ENCODE data around the gene HRG.

HRG gene

GRCh38 chr3:186648851-186649250 is 17.0 kb upstream of the HRG start:
- TF ChIP-seq ZNF274 (IDR thresholded peaks at IDR 0.05; ENCODE audit: low read depth, low read length): no peak

GRCh38 chr3:186651678-186652215 is 14.1 kb upstream of the HRG start:
- H3K4me3 ChIP-seq (ENCODE audit: low read length): no peak overlapping the region
- no peak for TF ChIP-seq ZNF274 (IDR thresholded peaks at IDR 0.05; ENCODE audit: low read depth, low read length)

More at GRCh38 chr3:186648851-186649250, 17.0 kb upstream of the HRG start:
- no peak overlapping the region for H3K4me3 ChIP-seq (ENCODE audit: low read length)

- no peak overlapping the region; the same call in 1 of the 2 replicates for H3K4me3 ChIP-seq (ENCODE audit: low read length)
- no peak for TF ChIP-seq ZNF274 (IDR thresholded peaks at IDR 0.05; ENCODE audit: low read depth, low read length)
These were observed 12.6 kb upstream of the HRG start for GRCh38 chr3:186653080-186653707.

GRCh38 chr3:186653984-186654383 is 11.8 kb upstream of the HRG start:
- H3K4me3 ChIP-seq (ENCODE audit: low read length): no peak overlapping the region
- no peak for TF ChIP-seq ZNF274 (IDR thresholded peaks at IDR 0.05; ENCODE audit: low read depth, low read length)

GRCh38 chr3:186663361-186664118 is 2.3 kb upstream of the HRG start:
- no peak for TF ChIP-seq ZNF274 (IDR thresholded peaks at IDR 0.05; ENCODE audit: low read depth, low read length)
- no peak overlapping the region for H3K4me3 ChIP-seq (ENCODE audit: low read length)

- no peak overlapping the region for H3K4me3 ChIP-seq (ENCODE audit: low read length)
- TF ChIP-seq ZNF274 (IDR thresholded peaks at IDR 0.05; ENCODE audit: low read depth, low read length): no peak
These were observed 1.7 kb upstream of the HRG start for GRCh38 chr3:186664119-186664495.

GRCh38 chr3:186664506-186664905 is 1.3 kb upstream of the HRG start:
- H3K4me3 ChIP-seq (ENCODE audit: low read length): no peak overlapping the region
- TF ChIP-seq ZNF274 (IDR thresholded peaks at IDR 0.05; ENCODE audit: low read depth, low read length): no peak

- TF ChIP-seq ZNF274 (IDR thresholded peaks at IDR 0.05; ENCODE audit: low read depth, low read length): no peak
These were observed 2.6 kb downstream of the HRG start for GRCh38 chr3:186668426-186668825.

GRCh38 chr3:186669378-186670084 is 3.7 kb downstream of the HRG start:
- TF ChIP-seq ZNF274 (IDR thresholded peaks at IDR 0.05; ENCODE audit: low read depth, low read length): no peak
- no peak overlapping the region for H3K4me3 ChIP-seq (ENCODE audit: low read length)

More at GRCh38 chr3:186668426-186668825, 2.6 kb downstream of the HRG start:
- H3K4me3 ChIP-seq (ENCODE audit: low read length): no peak overlapping the region

GRCh38 chr3:186670155-186670554 is 4.3 kb downstream of the HRG start:
- TF ChIP-seq ZNF274 (IDR thresholded peaks at IDR 0.05; ENCODE audit: low read depth, low read length): no peak
- H3K4me3 ChIP-seq (ENCODE audit: low read length): no peak overlapping the region

GRCh38 chr3:186671051-186671450 is 5.2 kb downstream of the HRG start:
- TF ChIP-seq ZNF274 (IDR thresholded peaks at IDR 0.05; ENCODE audit: low read depth, low read length): no peak
- H3K4me3 ChIP-seq (ENCODE audit: low read length): no peak overlapping the region

GRCh38 chr3:186678604-186679003 is 12.8 kb downstream of the HRG start:
- no peak overlapping the region for H3K4me3 ChIP-seq (ENCODE audit: low read length)

GRCh38 chr3:186679151-186679550 is 13.3 kb downstream of the HRG start:
- TF ChIP-seq ZNF274 (IDR thresholded peaks at IDR 0.05; ENCODE audit: low read depth, low read length): no peak
- H3K4me3 ChIP-seq (ENCODE audit: low read length): no peak overlapping the region

More at GRCh38 chr3:186678604-186679003, 12.8 kb downstream of the HRG start:
- TF ChIP-seq ZNF274 (IDR thresholded peaks at IDR 0.05; ENCODE audit: low read depth, low read length): no peak

GRCh38 chr3:186680869-186681268 is 15.1 kb downstream of the HRG start:
- TF ChIP-seq ZNF274 (IDR thresholded peaks at IDR 0.05; ENCODE audit: low read depth, low read length): no peak

More at GRCh38 chr3:186680869-186681268, 15.1 kb downstream of the HRG start:
- H3K4me3 ChIP-seq (ENCODE audit: low read length): no peak overlapping the region

Data from GM08714 (cell line).